HCT116 (cell line): ENCODE results near the gene TMEM223. TPM values are rescaled to one million over a fixed set of nuclear protein-coding genes. Genes with fewer than 3 reads are reported as not detected.
A peak's percentile ranks its signal among the peaks of the same experiment; 100 is the strongest.

Experiments
- ATAC-seq: fragments of 200-7000 bp; cut with Tn5 transposase; 2 replicates; pipeline ENCODE4 v1.9.1; 2020; ENCODE audit warnings: mild to moderate bottlenecking, moderate library complexity
- Bru-seq: library from RNA; stranded (reverse); fragments of 400-500 nt; gene quantifications from one replicate; lab custom pipeline; 2021; lab: Mats Ljungman, UMichigan
- BruChase-seq, 2 experiments: library from RNA; stranded (reverse); fragments of 400-500 nt; gene quantifications; one replicate each; lab custom pipeline; 2021; lab: Mats Ljungman, UMichigan
- BruUV-seq: library from RNA; stranded (reverse); fragments of 400-500 nt; replicated peaks from 2 replicates; lab custom pipeline; 2021; lab: Mats Ljungman, UMichigan
- CTCF ChIA-PET: fragments of 300-600 bp; sonication (Branson Sonifier 250); formaldehyde crosslinking; loops from one replicate; lab custom pipeline; 2021; ENCODE audit warnings: antibody characterized with exemption; lab: Charles Lee
- POLR2A ChIA-PET: fragments of 300-600, 350-600 bp; sonication (Branson Sonifier 250); formaldehyde crosslinking; loops from one replicate; lab custom pipeline; 2021; ENCODE audit warnings: antibody characterized with exemption; lab: Charles Lee
- RAD21 ChIA-PET, 2 experiments: fragments of 300-600 bp; sonication (Branson Sonifier 250); formaldehyde crosslinking; loops; one replicate each; lab custom pipeline; 2023; ENCODE audit warnings: low total read pairs in 2 of 2; ENCODE audit not compliant: uncharacterized antibody in 2 of 2, unreplicated experiment in 2 of 2, low non-redundant PET in 1 of 2; lab: Charles Lee
- DNase-seq: peaks from one replicate; pipeline ENCODE4 v3.0.0-alpha.2; 2010; ENCODE audit warnings: low read depth, low spot score
- H2AFZ ChIP-seq: fragments of 200-600 bp; shearing (Covaris generic), sonication (generic); 2 replicates; pipeline ENCODE4 v1.6.1; 2017; ENCODE audit warnings: low read depth, mixed run types, mixed read lengths, antibody characterized with exemption, low read length; ENCODE audit not compliant: poor library complexity, severe bottlenecking
- H3K27ac ChIP-seq: 2 replicates; pipeline ENCODE4 v1.5.1; 2012; ENCODE audit warnings: low read depth, low read length
- H3K27me3 ChIP-seq: fragments of 200-600 bp; sonication (generic); 2 replicates; pipeline ENCODE4 v1.6.1; 2016; ENCODE audit warnings: mixed run types, low read length, mixed read lengths; ENCODE audit not compliant: insufficient read depth
- H3K36me3 ChIP-seq, 2 experiments: fragments of 200-500 bp in 1 of 2; fragments of 200-600 bp in 1 of 2; sonication (Bioruptor generic) in 1 of 2; sonication (generic) in 1 of 2; 2 replicates each; pipeline versions ENCODE4 v1.5.1 to v1.6.1; 2014 to 2016; ENCODE audit warnings: low read length in 2 of 2, inconsistent platforms in 1 of 2, mixed read lengths in 1 of 2, mixed run types in 1 of 2; ENCODE audit not compliant: insufficient read depth in 2 of 2, control insufficient read depth in 1 of 2
- H3K4me1 ChIP-seq, 2 experiments: fragments of 200-600 bp in 1 of 2; sonication (generic) in 1 of 2; 2 replicates each; pipeline versions ENCODE4 v1.5.1 to v1.6.1; 2012 to 2017; ENCODE audit warnings: low read length in 2 of 2, inconsistent platforms in 1 of 2, mild to moderate bottlenecking in 1 of 2, mixed read lengths in 1 of 2, mixed run types in 1 of 2, moderate library complexity in 1 of 2; ENCODE audit not compliant: insufficient read depth in 2 of 2, control insufficient read depth in 1 of 2
- H3K4me2 ChIP-seq: fragments of 200-600 bp; sonication (generic); 2 replicates; pipeline ENCODE4 v1.6.1; 2017; ENCODE audit warnings: mixed run types, low read length, mixed read lengths
- H3K4me3 ChIP-seq, 2 experiments: fragments of 200-600 bp in 1 of 2; sonication (generic) in 1 of 2; replicated peaks in 1 of 2; 2 replicates each; pipeline ENCODE4 v1.5.1; 2011 to 2016; ENCODE audit warnings: low read length in 2 of 2, control low read depth in 1 of 2, low read depth in 1 of 2, mild to moderate bottlenecking in 1 of 2, mixed read lengths in 1 of 2, mixed run types in 1 of 2
- H3K79me2 ChIP-seq: fragments of 200-600 bp; sonication (generic); 2 replicates; pipeline ENCODE4 v1.6.1; 2017; ENCODE audit warnings: mild to moderate bottlenecking, mixed run types, low read length, moderate library complexity, mixed read lengths; ENCODE audit not compliant: insufficient read depth
- H3K9ac ChIP-seq: fragments of 200-600 bp; sonication (generic); 2 replicates; pipeline ENCODE4 v1.6.1; 2016; ENCODE audit warnings: low read length, mixed read lengths
- H3K9me2 ChIP-seq: fragments of 200-600 bp; sonication (generic), shearing (Covaris generic); 2 replicates; pipeline ENCODE4 v1.6.1; 2017; ENCODE audit warnings: mixed run types, mild to moderate bottlenecking, moderate library complexity; ENCODE audit not compliant: insufficient read depth
- H3K9me3 ChIP-seq, 2 experiments: fragments of 200-500 bp in 1 of 2; fragments of 200-600 bp in 1 of 2; sonication (Bioruptor generic) in 1 of 2; sonication (generic) in 1 of 2; 2 replicates each; pipeline ENCODE4 v1.6.1; 2014 to 2017; ENCODE audit warnings: low read length in 2 of 2, mixed read lengths in 2 of 2, inconsistent platforms in 1 of 2, low read depth in 1 of 2, mild to moderate bottlenecking in 1 of 2, mixed run types in 1 of 2, moderate library complexity in 1 of 2; ENCODE audit not compliant: control insufficient read depth in 1 of 2, insufficient read depth in 1 of 2
- H4K20me1 ChIP-seq: fragments of 200-600 bp; sonication (generic), shearing (Covaris generic); 2 replicates; pipeline ENCODE4 v1.6.1; 2017; ENCODE audit warnings: mixed run types, mild to moderate bottlenecking, moderate library complexity; ENCODE audit not compliant: insufficient read depth
- CEBPB ChIP-seq: IDR thresholded peaks from 2 replicates; pipeline ENCODE4 v1.6.1; 2012; ENCODE audit warnings: low read depth
- EGR1 ChIP-seq: IDR thresholded peaks from 2 replicates; pipeline ENCODE4 v1.6.1; 2012; ENCODE audit warnings: low read depth
- ELF1 ChIP-seq: IDR thresholded peaks from 2 replicates; pipeline ENCODE4 v1.6.1; 2012; ENCODE audit warnings: low read depth, borderline replicate concordance
- EZH2phosphoT487 ChIP-seq: fragments of 200-600 bp; IDR thresholded peaks from 2 replicates; pipeline ENCODE4 v1.6.1; 2018; ENCODE audit warnings: antibody characterized with exemption, borderline replicate concordance
- FOSL1 ChIP-seq: IDR thresholded peaks from 2 replicates; pipeline ENCODE4 v1.6.1; 2012; ENCODE audit warnings: low read depth
- JUND ChIP-seq: IDR thresholded peaks from 2 replicates; pipeline ENCODE4 v1.6.1; 2012
- POLR2A ChIP-seq: IDR thresholded peaks from 2 replicates; pipeline ENCODE4 v1.7.0; 2011; ENCODE audit warnings: borderline replicate concordance; ENCODE audit not compliant: insufficient read depth, insufficient read length; ENCODE audit errors: extremely low read depth
- POLR2AphosphoS5 ChIP-seq: IDR thresholded peaks from 2 replicates; pipeline ENCODE4 v1.6.1; 2011; ENCODE audit warnings: mild to moderate bottlenecking, low read depth, low read length, moderate library complexity
- RAD21 ChIP-seq: IDR thresholded peaks from 2 replicates; pipeline ENCODE4 v1.6.1; 2012; ENCODE audit warnings: low read depth, mild to moderate bottlenecking
- REST ChIP-seq: IDR thresholded peaks from 2 replicates; pipeline ENCODE4 v1.6.1; 2012; ENCODE audit warnings: low read depth
- SP1 ChIP-seq: IDR thresholded peaks from 2 replicates; pipeline ENCODE4 v1.6.1; 2012; ENCODE audit warnings: low read depth
- SRF ChIP-seq: IDR thresholded peaks from 2 replicates; pipeline ENCODE4 v1.6.1; 2012; ENCODE audit warnings: low read depth
- TCF7L2 ChIP-seq: IDR thresholded peaks from 2 replicates; pipeline ENCODE4 v1.7.0; 2011; ENCODE audit warnings: borderline replicate concordance, inconsistent platforms; ENCODE audit not compliant: insufficient read depth, insufficient read length; ENCODE audit errors: extremely low read depth
- ZBTB33 ChIP-seq: IDR thresholded peaks from 2 replicates; pipeline ENCODE4 v1.6.1; 2011; ENCODE audit warnings: mild to moderate bottlenecking, low read length, moderate library complexity; ENCODE audit not compliant: insufficient replicate concordance; ENCODE audit errors: extremely low read depth
- ZFX ChIP-seq: fragments of 450-650 bp; IDR thresholded peaks from 2 replicates; pipeline ENCODE4 v1.6.1; 2017
- ZNF274 ChIP-seq: fragments of 200-500 bp; sonication (Bioruptor generic); IDR thresholded peaks from 2 replicates; pipeline ENCODE4 v1.6.1; 2014; ENCODE audit warnings: mild to moderate bottlenecking, low read depth, low read length, inconsistent platforms
- intact Hi-C: fragments of 100-400 bp; cut with micrococcal nuclease; formaldehyde crosslinking; loops from 2 replicates; pipeline ENCODE4 v1.10.0; 2022
- long read RNA-seq: library from polyadenylated mRNA; unstranded; transcript quantifications from one replicate; pipeline ENCODE4 v2.0.0, GENCODE V29; 2021; ENCODE audit not compliant: unreplicated experiment
- polyA plus RNA-seq: library from polyadenylated mRNA; unstranded; fragments of >200 nt; gene quantifications from 2 replicates; pipeline ENCODE4 v1.2.1, GENCODE V29; 2012; ENCODE audit warnings: missing spikeins
- total RNA-seq: library from RNA; stranded (reverse); gene quantifications from one replicate; pipeline ENCODE4 v1.2.1, GENCODE V29; 2021; ENCODE audit not compliant: unreplicated experiment
- TF ChIP-seq, protein P1 (sequence below), 3 experiments: fragments of 200-600 bp in 1 of 3; sonication (generic) in 1 of 3; IDR thresholded peaks in 2 of 3; conservative IDR thresholded peaks in 1 of 3; 2 replicates each; pipeline ENCODE4 v1.5.1; 2012 to 2017; ENCODE audit warnings: low read depth in 2 of 3, low read length in 2 of 3, antibody characterized with exemption in 1 of 3, borderline replicate concordance in 1 of 3, control low read depth in 1 of 3, mild to moderate bottlenecking in 1 of 3, mixed read lengths in 1 of 3, mixed run types in 1 of 3, moderate library complexity in 1 of 3; ENCODE audit not compliant: insufficient read depth in 1 of 3
- TF ChIP-seq, protein P2 (sequence below): IDR thresholded peaks from 2 replicates; pipeline ENCODE4 v1.6.1; 2012

Gene TMEM223
- 18.4 TPM for total RNA-seq
- polyA plus RNA-seq = 11.3 and 14.4 TPM in 2 replicates
- percentile 70 among the genes with signal in this experiment for Bru-seq, nascent RNA
- BruChase-seq, experiment 1, labeled RNA remaining after a 6-hour chase = percentile 67 among the genes with signal in this experiment
- percentile 72 among the genes with signal in this experiment for BruChase-seq, experiment 2, labeled RNA remaining after a 2-hour chase
- long read RNA-seq, transcript TMEM223-201 (2 exons, 1,288 nt) = major isoform, 21 of 21 reads
- long read RNA-seq, partial matches to known transcripts = 0 of 21 reads
- long read RNA-seq, other reads (novel, unspliced or antisense) = 0 of 21 reads

DNA sequence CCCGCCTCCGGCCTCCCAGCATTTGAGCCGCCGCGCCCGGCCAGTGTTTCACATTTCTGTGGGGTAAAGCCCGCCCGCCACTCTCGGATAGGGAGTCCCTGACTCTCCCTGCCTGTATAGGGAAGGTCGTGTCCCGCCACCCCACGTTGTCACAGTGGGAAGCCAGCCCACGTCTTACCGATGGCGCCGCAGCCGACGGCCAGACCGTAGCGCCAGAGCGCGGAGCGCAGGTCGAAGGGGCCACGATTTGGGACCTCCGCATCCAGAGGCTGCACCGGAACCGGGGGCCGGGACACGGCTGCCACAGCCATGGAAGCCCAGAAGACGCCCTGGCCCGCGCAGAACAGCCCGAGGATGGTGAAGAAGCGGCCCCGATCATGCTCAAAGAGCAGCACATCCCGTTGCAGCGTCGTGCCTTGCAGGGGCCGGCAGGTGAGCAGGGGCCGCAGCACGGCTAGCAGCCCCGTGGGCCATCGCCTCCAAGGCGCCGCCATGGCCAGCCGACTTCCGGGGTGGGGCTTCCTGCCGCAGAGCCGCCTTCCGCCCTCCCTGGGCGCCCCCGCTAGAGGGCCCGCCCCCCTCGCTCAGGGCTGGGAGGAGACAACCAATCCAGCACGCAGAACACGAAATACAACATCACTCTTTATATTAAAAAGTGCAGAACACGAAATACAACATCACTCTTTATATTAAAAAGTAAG is at the start of gene TMEM223:
Gene TMEM223, minus strand, starts transcription at position 506 of the 701 bp plus-strand sequence. Its CDS starts 12 bp downstream, at position 494.
- RAD21 ChIA-PET = no interaction called here
- peak; percentile 47 for DNase-seq
- no peak for TF ChIP-seq CEBPB
- TF ChIP-seq EZH2phosphoT487 = no peak
- TF ChIP-seq, protein P1, sequence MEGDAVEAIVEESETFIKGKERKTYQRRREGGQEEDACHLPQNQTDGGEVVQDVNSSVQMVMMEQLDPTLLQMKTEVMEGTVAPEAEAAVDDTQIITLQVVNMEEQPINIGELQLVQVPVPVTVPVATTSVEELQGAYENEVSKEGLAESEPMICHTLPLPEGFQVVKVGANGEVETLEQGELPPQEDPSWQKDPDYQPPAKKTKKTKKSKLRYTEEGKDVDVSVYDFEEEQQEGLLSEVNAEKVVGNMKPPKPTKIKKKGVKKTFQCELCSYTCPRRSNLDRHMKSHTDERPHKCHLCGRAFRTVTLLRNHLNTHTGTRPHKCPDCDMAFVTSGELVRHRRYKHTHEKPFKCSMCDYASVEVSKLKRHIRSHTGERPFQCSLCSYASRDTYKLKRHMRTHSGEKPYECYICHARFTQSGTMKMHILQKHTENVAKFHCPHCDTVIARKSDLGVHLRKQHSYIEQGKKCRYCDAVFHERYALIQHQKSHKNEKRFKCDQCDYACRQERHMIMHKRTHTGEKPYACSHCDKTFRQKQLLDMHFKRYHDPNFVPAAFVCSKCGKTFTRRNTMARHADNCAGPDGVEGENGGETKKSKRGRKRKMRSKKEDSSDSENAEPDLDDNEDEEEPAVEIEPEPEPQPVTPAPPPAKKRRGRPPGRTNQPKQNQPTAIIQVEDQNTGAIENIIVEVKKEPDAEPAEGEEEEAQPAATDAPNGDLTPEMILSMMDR (IDR thresholded peaks at IDR 0.05 in 2 of 3, conservative IDR thresholded peaks at IDR 0.05 in 1 of 3; ENCODE audit: borderline replicate concordance in 1 of 3, insufficient read depth in 1 of 3, low read depth in 2 of 3, low read length in 2 of 3) = no peak
- no peak for TF ChIP-seq REST
- TF ChIP-seq ZNF274 = no peak
- TF ChIP-seq TCF7L2 = peak; percentile 24
- TF ChIP-seq FOSL1 = no peak
- TF ChIP-seq POLR2A = peak; percentile 78
- TF ChIP-seq ZBTB33 = no peak
- TF ChIP-seq SP1 = no peak
- TF ChIP-seq JUND = no peak
- no peak for TF ChIP-seq ELF1
- TF ChIP-seq RAD21 = no peak
- peak; percentile 97 for TF ChIP-seq POLR2AphosphoS5
- no peak for TF ChIP-seq EGR1
- TF ChIP-seq, protein P2, sequence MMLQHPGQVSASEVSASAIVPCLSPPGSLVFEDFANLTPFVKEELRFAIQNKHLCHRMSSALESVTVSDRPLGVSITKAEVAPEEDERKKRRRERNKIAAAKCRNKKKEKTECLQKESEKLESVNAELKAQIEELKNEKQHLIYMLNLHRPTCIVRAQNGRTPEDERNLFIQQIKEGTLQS = no peak
- TF ChIP-seq SRF = no peak
- TF ChIP-seq ZFX = peak; percentile 69; the same call in 1 of the 2 replicates

More for the DNA sequence above, at the start of gene TMEM223:
- peak; percentile 76 for ATAC-seq
- Histone ChIP-seq H3K4me3 (peak within 1 kb of the TSS; percentile 87 to 94), H3K27me3 (no peaks in the 10 kb centered on the region), H2AFZ (no peak within 1 kb of the TSS), H3K9me2 (no peaks in the 10 kb centered on the region), H3K9ac (peak within 1 kb of the TSS; percentile 90), H3K4me1 (peaks cover 21 to 38% of the 10 kb centered on the region in 2 experiments; a peak in 3 of 4 replicates), H3K9me3 (no peaks in the 10 kb centered on the region), H3K36me3 (peaks cover 25 to 56% of the 10 kb centered on the region in 2 experiments), H4K20me1 (no peaks in the 10 kb centered on the region), H3K27ac (peak within 1 kb of the TSS; percentile 98), H3K4me2 (peak within 1 kb of the TSS; percentile 91), H3K79me2 (peaks cover 45% of the 10 kb centered on the region)
- intact Hi-C loops = no loop called here
- ChIA-PET CTCF (no interaction called here), POLR2A (interaction anchor here (0.6 to 6.1 kb wide), 5 partner anchors 40 to 64 kb away, joined by 3 to 82 read pairs (median 3); partner anchors contain the start of genes STX5 and WDR74)
- no TSS peak for BruUV-seq
